ENCODE measurements around the gene RNLS.

RNLS gene

GRCh38 chr10:88409824-88410223, 173.3 kb downstream of the RNLS start:
- H3K36me3 ChIP-seq (ENCODE audit: control insufficient read depth in 5 of 5, insufficient read depth in 5 of 5, low read length in 5 of 5), result no peaks in the 10 kb centered on the region
- no peaks in the 10 kb centered on the region for H3K9me3 ChIP-seq (ENCODE audit: control insufficient read depth in 5 of 5, low read length in 5 of 5)
- H3K4me3 ChIP-seq (ENCODE audit: low read depth in 1 of 5, low read length in 5 of 5), result no peak overlapping the region
- no peak overlapping the region for H3K27ac ChIP-seq (ENCODE audit: low read depth, low read length)
- no peaks in the 10 kb centered on the region for H3K4me1 ChIP-seq (ENCODE audit: control insufficient read depth in 5 of 5, insufficient read depth in 5 of 5, low read length in 5 of 5)
- H3K9ac ChIP-seq (ENCODE audit: low read length in 5 of 5), result no peak overlapping the region
- H3K27me3 ChIP-seq (ENCODE audit: control insufficient read depth in 5 of 5, insufficient read depth in 4 of 5, low read length in 5 of 5), result no peaks in the 10 kb centered on the region

- Histone ChIP-seq H3K4me1 (ENCODE audit: control insufficient read depth in 5 of 5, insufficient read depth in 5 of 5, low read length in 5 of 5) (no peaks in the 10 kb centered on the region), H3K27me3 (ENCODE audit: control insufficient read depth in 5 of 5, insufficient read depth in 4 of 5, low read length in 5 of 5) (no peaks in the 10 kb centered on the region), H3K4me3 (ENCODE audit: low read depth in 1 of 5, low read length in 5 of 5) (no peak overlapping the region), H3K36me3 (ENCODE audit: control insufficient read depth in 5 of 5, insufficient read depth in 5 of 5, low read length in 5 of 5) (no peaks in the 10 kb centered on the region), H3K9ac (ENCODE audit: low read length in 5 of 5) (no peak overlapping the region), H3K9me3 (ENCODE audit: control insufficient read depth in 5 of 5, low read length in 5 of 5) (no peaks in the 10 kb centered on the region), H3K27ac (ENCODE audit: low read depth, low read length) (no peak overlapping the region)
Observed at GRCh38 chr10:88409236-88409635, 173.9 kb downstream of the RNLS start.

- H3K4me3 ChIP-seq (ENCODE audit: low read depth in 1 of 5, low read length in 5 of 5), result no peak overlapping the region
- no peak overlapping the region for H3K9ac ChIP-seq (ENCODE audit: low read length in 5 of 5)
- no peaks in the 10 kb centered on the region for H3K9me3 ChIP-seq (ENCODE audit: control insufficient read depth in 5 of 5, low read length in 5 of 5)
- no peaks in the 10 kb centered on the region for H3K27me3 ChIP-seq (ENCODE audit: control insufficient read depth in 5 of 5, insufficient read depth in 4 of 5, low read length in 5 of 5)
- no peaks in the 10 kb centered on the region for H3K36me3 ChIP-seq (ENCODE audit: control insufficient read depth in 5 of 5, insufficient read depth in 5 of 5, low read length in 5 of 5)
- no peak overlapping the region for H3K27ac ChIP-seq (ENCODE audit: low read depth, low read length)
- H3K4me1 ChIP-seq (ENCODE audit: control insufficient read depth in 5 of 5, insufficient read depth in 5 of 5, low read length in 5 of 5), result no peaks in the 10 kb centered on the region
Observed at GRCh38 chr10:88408096-88408495, 175.0 kb downstream of the RNLS start.

GRCh38 chr10:88404133-88404532, 179.0 kb downstream of the RNLS start:
- H3K4me1 ChIP-seq (ENCODE audit: control insufficient read depth in 5 of 5, insufficient read depth in 5 of 5, low read length in 5 of 5), result no peaks in the 10 kb centered on the region
- H3K9ac ChIP-seq (ENCODE audit: low read length in 5 of 5), result no peak overlapping the region
- no peaks in the 10 kb centered on the region for H3K36me3 ChIP-seq (ENCODE audit: control insufficient read depth in 5 of 5, insufficient read depth in 5 of 5, low read length in 5 of 5)
- H3K27me3 ChIP-seq (ENCODE audit: control insufficient read depth in 5 of 5, insufficient read depth in 4 of 5, low read length in 5 of 5), result no peaks in the 10 kb centered on the region
- H3K9me3 ChIP-seq (ENCODE audit: control insufficient read depth in 5 of 5, low read length in 5 of 5), result peaks cover 0 to 7% (median 3%) of the 10 kb centered on the region in 5 donors
- H3K27ac ChIP-seq (ENCODE audit: low read depth, low read length), result no peak overlapping the region
- H3K4me3 ChIP-seq (ENCODE audit: low read depth in 1 of 5, low read length in 5 of 5), result no peak overlapping the region

GRCh38 chr10:88401671-88402347, 181.3 kb downstream of the RNLS start:
- no peaks in the 10 kb centered on the region for H3K4me1 ChIP-seq (ENCODE audit: control insufficient read depth in 5 of 5, insufficient read depth in 5 of 5, low read length in 5 of 5)
- H3K4me3 ChIP-seq (ENCODE audit: low read depth in 1 of 5, low read length in 5 of 5), result no peak overlapping the region
- H3K9me3 ChIP-seq (ENCODE audit: control insufficient read depth in 5 of 5, low read length in 5 of 5), result peaks cover 2 to 12% (median 9%) of the 10 kb centered on the region in 5 donors
- H3K9ac ChIP-seq (ENCODE audit: low read length in 5 of 5), result no peak overlapping the region
- no peak overlapping the region for H3K27ac ChIP-seq (ENCODE audit: low read depth, low read length)
- H3K36me3 ChIP-seq (ENCODE audit: control insufficient read depth in 5 of 5, insufficient read depth in 5 of 5, low read length in 5 of 5), result no peaks in the 10 kb centered on the region
- H3K27me3 ChIP-seq (ENCODE audit: control insufficient read depth in 5 of 5, insufficient read depth in 4 of 5, low read length in 5 of 5), result no peaks in the 10 kb centered on the region

- Histone ChIP-seq H3K9ac (ENCODE audit: low read length in 5 of 5) (no peak overlapping the region), H3K9me3 (ENCODE audit: control insufficient read depth in 5 of 5, low read length in 5 of 5) (peaks cover 6 to 22% (median 15%) of the 10 kb centered on the region in 5 donors), H3K4me3 (ENCODE audit: low read depth in 1 of 5, low read length in 5 of 5) (no peak overlapping the region), H3K36me3 (ENCODE audit: control insufficient read depth in 5 of 5, insufficient read depth in 5 of 5, low read length in 5 of 5) (no peaks in the 10 kb centered on the region), H3K27ac (ENCODE audit: low read depth, low read length) (no peak overlapping the region), H3K27me3 (ENCODE audit: control insufficient read depth in 5 of 5, insufficient read depth in 4 of 5, low read length in 5 of 5) (no peaks in the 10 kb centered on the region), H3K4me1 (ENCODE audit: control insufficient read depth in 5 of 5, insufficient read depth in 5 of 5, low read length in 5 of 5) (no peaks in the 10 kb centered on the region)
Observed at GRCh38 chr10:88399240-88399639, 183.9 kb downstream of the RNLS start.

GRCh38 chr10:88395677-88396076, 187.4 kb downstream of the RNLS start:
- Histone ChIP-seq H3K9me3 (ENCODE audit: control insufficient read depth in 5 of 5, low read length in 5 of 5) (peaks cover 6 to 22% (median 15%) of the 10 kb centered on the region in 5 donors), H3K4me3 (ENCODE audit: low read depth in 1 of 5, low read length in 5 of 5) (no peak overlapping the region), H3K4me1 (ENCODE audit: control insufficient read depth in 5 of 5, insufficient read depth in 5 of 5, low read length in 5 of 5) (no peaks in the 10 kb centered on the region), H3K27me3 (ENCODE audit: control insufficient read depth in 5 of 5, insufficient read depth in 4 of 5, low read length in 5 of 5) (no peaks in the 10 kb centered on the region), H3K9ac (ENCODE audit: low read length in 5 of 5) (no peak overlapping the region), H3K36me3 (ENCODE audit: control insufficient read depth in 5 of 5, insufficient read depth in 5 of 5, low read length in 5 of 5) (no peaks in the 10 kb centered on the region), H3K27ac (ENCODE audit: low read depth, low read length) (no peak overlapping the region)

- H3K9ac ChIP-seq (ENCODE audit: low read length in 5 of 5), result no peak overlapping the region
- no peaks in the 10 kb centered on the region for H3K36me3 ChIP-seq (ENCODE audit: control insufficient read depth in 5 of 5, insufficient read depth in 5 of 5, low read length in 5 of 5)
- no peak overlapping the region for H3K4me3 ChIP-seq (ENCODE audit: low read depth in 1 of 5, low read length in 5 of 5)
- H3K27me3 ChIP-seq (ENCODE audit: control insufficient read depth in 5 of 5, insufficient read depth in 4 of 5, low read length in 5 of 5), result no peaks in the 10 kb centered on the region
- peaks cover 4 to 13% (median 6%) of the 10 kb centered on the region in 5 donors for H3K9me3 ChIP-seq (ENCODE audit: control insufficient read depth in 5 of 5, low read length in 5 of 5)
- peaks cover 0 to 11% (median 8%) of the 10 kb centered on the region in 5 donors for H3K4me1 ChIP-seq (ENCODE audit: control insufficient read depth in 5 of 5, insufficient read depth in 5 of 5, low read length in 5 of 5)
- no peak overlapping the region for H3K27ac ChIP-seq (ENCODE audit: low read depth, low read length)
Observed at GRCh38 chr10:88392222-88392621, 190.9 kb downstream of the RNLS start.

- no peak overlapping the region for H3K4me3 ChIP-seq (ENCODE audit: low read depth in 1 of 5, low read length in 5 of 5)
- no peaks in the 10 kb centered on the region for H3K27me3 ChIP-seq (ENCODE audit: control insufficient read depth in 5 of 5, insufficient read depth in 4 of 5, low read length in 5 of 5)
- peaks cover 0 to 28% (median 26%) of the 10 kb centered on the region in 5 donors for H3K4me1 ChIP-seq (ENCODE audit: control insufficient read depth in 5 of 5, insufficient read depth in 5 of 5, low read length in 5 of 5)
- no peaks in the 10 kb centered on the region for H3K36me3 ChIP-seq (ENCODE audit: control insufficient read depth in 5 of 5, insufficient read depth in 5 of 5, low read length in 5 of 5)
- H3K9me3 ChIP-seq (ENCODE audit: control insufficient read depth in 5 of 5, low read length in 5 of 5), result no peaks in the 10 kb centered on the region
- no peak overlapping the region for H3K9ac ChIP-seq (ENCODE audit: low read length in 5 of 5)
- H3K27ac ChIP-seq (ENCODE audit: low read depth, low read length), result no peak overlapping the region
Observed at GRCh38 chr10:88390041-88390440, 193.1 kb downstream of the RNLS start.

GRCh38 chr10:88389456-88389855, 193.7 kb downstream of the RNLS start:
- Histone ChIP-seq H3K27ac (ENCODE audit: low read depth, low read length) (peak overlapping the region; percentile 68), H3K4me1 (ENCODE audit: control insufficient read depth in 5 of 5, insufficient read depth in 5 of 5, low read length in 5 of 5) (peaks cover 0 to 28% (median 26%) of the 10 kb centered on the region in 5 donors), H3K4me3 (ENCODE audit: low read depth in 1 of 5, low read length in 5 of 5) (no peak overlapping the region), H3K9ac (ENCODE audit: low read length in 5 of 5) (no peak overlapping the region), H3K27me3 (ENCODE audit: control insufficient read depth in 5 of 5, insufficient read depth in 4 of 5, low read length in 5 of 5) (no peaks in the 10 kb centered on the region), H3K36me3 (ENCODE audit: control insufficient read depth in 5 of 5, insufficient read depth in 5 of 5, low read length in 5 of 5) (no peaks in the 10 kb centered on the region), H3K9me3 (ENCODE audit: control insufficient read depth in 5 of 5, low read length in 5 of 5) (no peaks in the 10 kb centered on the region)
